Memory B cell (primary cell): Measurements from ENCODE around the gene PRSS33.
A peak's percentile ranks its signal among the peaks of the same experiment; 100 is the strongest.

Experiments used
- ATAC-seq: fragments of 150-1000 bp; cut with Tn5 transposase; 2 replicates; pipeline ENCODE4 v1.10.0; 2021; ENCODE audit warnings: low read depth, mild to moderate bottlenecking, moderate library complexity
- DNase-seq, 2 donors: peaks; one replicate each; pipeline ENCODE4 v3.0.0; 2022; ENCODE audit warnings: low spot score in 2 of 2
- H3K27ac Mint-ChIP-seq: one replicate; pipeline ENCODE4 v1.8.0; 2022; ENCODE audit warnings: mild to moderate bottlenecking, moderate library complexity, mixed read lengths
- H3K27me3 Mint-ChIP-seq: one replicate; pipeline ENCODE4 v1.8.0; 2022; ENCODE audit warnings: mixed read lengths
- H3K36me3 Mint-ChIP-seq: one replicate; pipeline ENCODE4 v1.8.0; 2022; ENCODE audit warnings: mild to moderate bottlenecking, mixed read lengths
- H3K4me1 Mint-ChIP-seq: one replicate; pipeline ENCODE4 v1.8.0; 2022; ENCODE audit warnings: mixed read lengths
- H3K4me3 Mint-ChIP-seq: one replicate; pipeline ENCODE4 v1.8.0; 2022; ENCODE audit warnings: mild to moderate bottlenecking, moderate library complexity, mixed read lengths
- H3K9me3 Mint-ChIP-seq: one replicate; pipeline ENCODE4 v1.8.0; 2022; ENCODE audit warnings: mixed read lengths

PRSS33 gene

GRCh38 chr16:2816751-2817339 lies 29.5 kb upstream of the PRSS33 start, which contains the start of gene PRSS21:
TSS of gene PRSS21 (plus strand) at chr16:2817237. CDS start at chr16:2817269, 32 bp downstream.
- no peaks in the 10 kb centered on the region for H3K4me1 Mint-ChIP-seq
- ATAC-seq: peak; percentile 71
- no peak within 1 kb of the TSS for H3K27ac Mint-ChIP-seq
- H3K36me3 Mint-ChIP-seq: no peaks in the 10 kb centered on the region
- no peaks in the 10 kb centered on the region for H3K9me3 Mint-ChIP-seq
- H3K27me3 Mint-ChIP-seq: peaks cover 11% of the 10 kb centered on the region
- H3K4me3 Mint-ChIP-seq: peak within 1 kb of the TSS; percentile 68
- DNase-seq: no peak

- ATAC-seq: no peak
- Mint-ChIP-seq H3K27ac (no peak overlapping the region), H3K4me1 (no peaks in the 10 kb centered on the region)
These were observed 28.0 kb upstream of the PRSS33 start for GRCh38 chr16:2815299-2815771.

GRCh38 chr16:2814551-2815298 lies 27.4 kb upstream of the PRSS33 start:
- no peak overlapping the region for H3K27ac Mint-ChIP-seq
- ATAC-seq: no peak

More at GRCh38 chr16:2815299-2815771, 28.0 kb upstream of the PRSS33 start:
- DNase-seq: no peak
- H3K36me3 Mint-ChIP-seq: no peaks in the 10 kb centered on the region
- no peaks in the 10 kb centered on the region for H3K9me3 Mint-ChIP-seq
- peaks cover 13% of the 10 kb centered on the region for H3K27me3 Mint-ChIP-seq
- H3K4me3 Mint-ChIP-seq: no peak overlapping the region

GRCh38 chr16:2813771-2814221 lies 26.4 kb upstream of the PRSS33 start:
- DNase-seq: no peak
- H3K27me3 Mint-ChIP-seq: peaks cover 17% of the 10 kb centered on the region
- H3K4me3 Mint-ChIP-seq: no peak overlapping the region
- no peak for ATAC-seq
- no peak overlapping the region for H3K27ac Mint-ChIP-seq
- peaks cover 3% of the 10 kb centered on the region for H3K9me3 Mint-ChIP-seq
- no peaks in the 10 kb centered on the region for H3K4me1 Mint-ChIP-seq
- H3K36me3 Mint-ChIP-seq: no peaks in the 10 kb centered on the region

More at GRCh38 chr16:2814551-2815298, 27.4 kb upstream of the PRSS33 start:
- H3K27me3 Mint-ChIP-seq: peaks cover 16% of the 10 kb centered on the region
- H3K4me3 Mint-ChIP-seq: no peak overlapping the region
- no peaks in the 10 kb centered on the region for H3K36me3 Mint-ChIP-seq
- H3K9me3 Mint-ChIP-seq: no peaks in the 10 kb centered on the region
- DNase-seq: no peak
- H3K4me1 Mint-ChIP-seq: no peaks in the 10 kb centered on the region

GRCh38 chr16:2811703-2812471 lies 24.5 kb upstream of the PRSS33 start:
- no peak overlapping the region for H3K4me3 Mint-ChIP-seq
- H3K9me3 Mint-ChIP-seq: peaks cover 3% of the 10 kb centered on the region
- H3K27me3 Mint-ChIP-seq: peaks cover 25% of the 10 kb centered on the region
- DNase-seq (no peak), ATAC-seq (no peak)
- H3K36me3 Mint-ChIP-seq: no peaks in the 10 kb centered on the region
- H3K4me1 Mint-ChIP-seq: no peaks in the 10 kb centered on the region
- H3K27ac Mint-ChIP-seq: no peak overlapping the region

GRCh38 chr16:2810651-2811050 lies 23.3 kb upstream of the PRSS33 start:
- Mint-ChIP-seq H3K27me3 (peaks cover 30% of the 10 kb centered on the region), H3K27ac (no peak overlapping the region), H3K36me3 (no peaks in the 10 kb centered on the region), H3K4me3 (no peak overlapping the region), H3K4me1 (no peaks in the 10 kb centered on the region), H3K9me3 (peaks cover 3% of the 10 kb centered on the region)
- ATAC-seq (no peak), DNase-seq (no peak)

- ATAC-seq (no peak), DNase-seq (no peak)
- Mint-ChIP-seq H3K36me3 (peaks cover 2% of the 10 kb centered on the region), H3K4me3 (no peak overlapping the region), H3K4me1 (no peaks in the 10 kb centered on the region), H3K27ac (no peak overlapping the region), H3K9me3 (peaks cover 7% of the 10 kb centered on the region), H3K27me3 (peaks cover 33% of the 10 kb centered on the region)
These were observed 21.9 kb upstream of the PRSS33 start for GRCh38 chr16:2809149-2809760.

- peaks cover 33% of the 10 kb centered on the region for H3K27me3 Mint-ChIP-seq
- DNase-seq: no peak
These were observed 20.8 kb upstream of the PRSS33 start for GRCh38 chr16:2808181-2808580.

GRCh38 chr16:2806286-2806685 lies 18.9 kb upstream of the PRSS33 start:
- Mint-ChIP-seq H3K36me3 (peaks cover 2% of the 10 kb centered on the region), H3K27me3 (peaks cover 31% of the 10 kb centered on the region), H3K9me3 (peaks cover 15% of the 10 kb centered on the region), H3K4me1 (no peaks in the 10 kb centered on the region), H3K4me3 (no peak overlapping the region), H3K27ac (no peak overlapping the region)
- ATAC-seq (no peak), DNase-seq (no peak)

More at GRCh38 chr16:2808181-2808580, 20.8 kb upstream of the PRSS33 start:
- H3K36me3 Mint-ChIP-seq: peaks cover 2% of the 10 kb centered on the region
- peaks cover 13% of the 10 kb centered on the region for H3K9me3 Mint-ChIP-seq
- ATAC-seq: no peak
- H3K4me1 Mint-ChIP-seq: no peaks in the 10 kb centered on the region
- H3K27ac Mint-ChIP-seq: no peak overlapping the region
- no peak overlapping the region for H3K4me3 Mint-ChIP-seq

- Mint-ChIP-seq H3K27ac (no peak overlapping the region), H3K9me3 (peaks cover 15% of the 10 kb centered on the region), H3K36me3 (peaks cover 2% of the 10 kb centered on the region), H3K4me1 (no peaks in the 10 kb centered on the region), H3K4me3 (no peak overlapping the region), H3K27me3 (peaks cover 28% of the 10 kb centered on the region)
- no peak for ATAC-seq
- no peak for DNase-seq
These were observed 17.4 kb upstream of the PRSS33 start for GRCh38 chr16:2804728-2805127.

GRCh38 chr16:2803545-2804195 lies 16.3 kb upstream of the PRSS33 start:
- ATAC-seq (no peak), DNase-seq (no peak)
- Mint-ChIP-seq H3K4me3 (no peak overlapping the region), H3K9me3 (peaks cover 11% of the 10 kb centered on the region), H3K4me1 (no peaks in the 10 kb centered on the region), H3K27ac (no peak overlapping the region), H3K27me3 (peaks cover 26% of the 10 kb centered on the region), H3K36me3 (peaks cover 2% of the 10 kb centered on the region)

- ATAC-seq (no peak), DNase-seq (no peak)
- Mint-ChIP-seq H3K9me3 (peaks cover 11% of the 10 kb centered on the region), H3K27me3 (peaks cover 10% of the 10 kb centered on the region), H3K4me1 (no peaks in the 10 kb centered on the region), H3K27ac (no peak overlapping the region), H3K36me3 (no peaks in the 10 kb centered on the region), H3K4me3 (no peak overlapping the region)
These were observed 12.5 kb upstream of the PRSS33 start for GRCh38 chr16:2799859-2800226.

GRCh38 chr16:2799205-2799858 lies 12.0 kb upstream of the PRSS33 start:
- H3K27me3 Mint-ChIP-seq: peaks cover 13% of the 10 kb centered on the region
- ATAC-seq: no peak
- no peak overlapping the region for H3K27ac Mint-ChIP-seq
- H3K9me3 Mint-ChIP-seq: peaks cover 8% of the 10 kb centered on the region
- H3K4me1 Mint-ChIP-seq: no peaks in the 10 kb centered on the region
- DNase-seq: no peak
- no peak overlapping the region for H3K4me3 Mint-ChIP-seq
- H3K36me3 Mint-ChIP-seq: no peaks in the 10 kb centered on the region
